ENCODE measurements around the gene ALX3. TPM values are rescaled to one million over a fixed set of nuclear protein-coding genes. Genes with fewer than 3 reads are reported as not detected.

ALX3 gene
- total RNA-seq, 3 donors from 2014 or later = 0.44 to 0.80 (median 0.66) TPM

DNA sequence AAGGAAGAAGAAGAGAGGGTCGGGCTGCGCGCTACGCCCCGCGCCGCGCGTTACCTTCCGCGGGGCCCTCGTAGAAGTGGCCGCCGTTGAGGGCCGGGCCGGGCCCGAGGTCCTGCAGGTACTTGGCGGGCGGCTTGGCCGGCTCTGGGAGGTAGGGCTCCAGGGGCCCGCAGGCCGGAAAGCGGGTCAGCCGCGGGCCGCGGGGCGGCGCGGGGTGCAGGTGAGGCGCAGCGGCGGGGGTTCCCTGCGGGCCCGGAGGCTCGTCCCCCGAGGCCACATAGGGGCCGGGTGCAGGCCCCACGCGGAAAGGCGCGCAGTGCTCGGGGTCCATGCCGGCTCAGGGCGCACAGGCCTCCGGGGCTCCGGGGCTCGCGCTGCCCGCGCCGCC, 196 bp downstream of the ALX3 start:
- Histone ChIP-seq H3K4me1 (no peaks in the 10 kb centered on the region), H3K27me3 (peaks cover 26 to 55% of the 10 kb centered on the region in 2 donors), H3K9me3 (peaks cover 0 to 9% of the 10 kb centered on the region in 2 donors), H3K27ac (no peak overlapping the region), H3K36me3 (no peaks in the 10 kb centered on the region), H3K4me3 (peak overlapping the region; percentile 21 to 59 (median 37))
- TF ChIP-seq POLR2AphosphoS5 (IDR thresholded peaks at IDR 0.05) (no peak), POLR2A (IDR thresholded peaks at IDR 0.05) (no peak)
- TF ChIP-seq, protein P1, sequence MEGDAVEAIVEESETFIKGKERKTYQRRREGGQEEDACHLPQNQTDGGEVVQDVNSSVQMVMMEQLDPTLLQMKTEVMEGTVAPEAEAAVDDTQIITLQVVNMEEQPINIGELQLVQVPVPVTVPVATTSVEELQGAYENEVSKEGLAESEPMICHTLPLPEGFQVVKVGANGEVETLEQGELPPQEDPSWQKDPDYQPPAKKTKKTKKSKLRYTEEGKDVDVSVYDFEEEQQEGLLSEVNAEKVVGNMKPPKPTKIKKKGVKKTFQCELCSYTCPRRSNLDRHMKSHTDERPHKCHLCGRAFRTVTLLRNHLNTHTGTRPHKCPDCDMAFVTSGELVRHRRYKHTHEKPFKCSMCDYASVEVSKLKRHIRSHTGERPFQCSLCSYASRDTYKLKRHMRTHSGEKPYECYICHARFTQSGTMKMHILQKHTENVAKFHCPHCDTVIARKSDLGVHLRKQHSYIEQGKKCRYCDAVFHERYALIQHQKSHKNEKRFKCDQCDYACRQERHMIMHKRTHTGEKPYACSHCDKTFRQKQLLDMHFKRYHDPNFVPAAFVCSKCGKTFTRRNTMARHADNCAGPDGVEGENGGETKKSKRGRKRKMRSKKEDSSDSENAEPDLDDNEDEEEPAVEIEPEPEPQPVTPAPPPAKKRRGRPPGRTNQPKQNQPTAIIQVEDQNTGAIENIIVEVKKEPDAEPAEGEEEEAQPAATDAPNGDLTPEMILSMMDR (IDR thresholded peaks at IDR 0.05) = no peak
- intact Hi-C loops (cut with DNase I; ENCODE audit: low total_unique reads) = no loop called here
- DNase-seq (ENCODE audit: low spot score in 2 of 2) = no peak

DNA sequence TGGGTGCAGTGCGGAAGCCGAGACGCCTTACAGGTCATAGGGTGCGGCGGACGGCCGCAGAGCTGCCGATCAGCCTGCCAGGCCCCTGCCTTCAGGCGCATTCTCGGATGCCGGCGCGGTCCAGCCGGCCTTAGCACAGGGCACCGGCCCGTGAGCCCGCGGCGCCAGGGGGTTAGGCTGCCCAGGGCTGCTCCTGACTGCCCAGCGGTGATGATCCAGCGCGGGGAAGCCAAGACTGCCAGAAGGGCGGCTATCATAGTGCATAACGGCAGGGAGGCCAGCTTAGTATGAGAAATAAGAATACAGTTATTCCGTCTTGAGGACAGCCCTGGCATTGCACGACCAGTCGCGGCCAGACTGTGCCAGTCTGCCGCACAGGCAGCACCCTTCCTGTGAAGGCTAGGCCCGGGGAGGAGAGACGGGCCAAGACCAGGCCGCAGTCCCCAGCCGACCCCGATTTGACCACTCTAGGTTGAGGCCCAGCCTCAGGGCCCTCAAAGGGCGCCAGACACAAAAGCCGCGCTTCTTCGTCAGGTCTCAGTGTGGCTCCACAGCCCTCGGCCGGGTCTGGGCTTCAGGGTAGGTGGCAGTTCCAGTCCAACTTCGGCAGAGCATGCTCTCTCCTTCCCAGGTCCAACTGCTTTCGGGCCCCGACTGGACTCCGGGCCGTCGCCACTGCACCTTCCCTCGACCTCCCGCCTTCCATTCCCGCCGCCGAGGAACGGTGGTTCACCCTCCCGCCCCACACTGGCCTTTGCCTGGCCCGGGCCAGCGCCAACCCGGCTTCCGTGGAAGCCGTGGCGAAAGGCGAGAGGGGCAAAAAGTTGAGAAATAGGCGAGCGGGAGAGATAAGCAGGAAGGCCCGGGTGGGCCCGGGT, 829 bp downstream of the ALX3 start:
- H3K36me3 ChIP-seq = no peaks in the 10 kb centered on the region
- intact Hi-C loops (cut with DNase I; ENCODE audit: low total_unique reads) = no loop called here
- peaks cover 26 to 55% of the 10 kb centered on the region in 2 donors for H3K27me3 ChIP-seq
- H3K4me1 ChIP-seq = no peaks in the 10 kb centered on the region
- peak overlapping the region; percentile 21 to 59 (median 37) for H3K4me3 ChIP-seq
- TF ChIP-seq POLR2AphosphoS5 (IDR thresholded peaks at IDR 0.05) (no peak), POLR2A (IDR thresholded peaks at IDR 0.05) (no peak)
- TF ChIP-seq, protein P1 (IDR thresholded peaks at IDR 0.05) = no peak
- DNase-seq (ENCODE audit: low spot score in 2 of 2) = no peak
- H3K27ac ChIP-seq = no peak overlapping the region
- peaks cover 0 to 9% of the 10 kb centered on the region in 2 donors for H3K9me3 ChIP-seq

DNA sequence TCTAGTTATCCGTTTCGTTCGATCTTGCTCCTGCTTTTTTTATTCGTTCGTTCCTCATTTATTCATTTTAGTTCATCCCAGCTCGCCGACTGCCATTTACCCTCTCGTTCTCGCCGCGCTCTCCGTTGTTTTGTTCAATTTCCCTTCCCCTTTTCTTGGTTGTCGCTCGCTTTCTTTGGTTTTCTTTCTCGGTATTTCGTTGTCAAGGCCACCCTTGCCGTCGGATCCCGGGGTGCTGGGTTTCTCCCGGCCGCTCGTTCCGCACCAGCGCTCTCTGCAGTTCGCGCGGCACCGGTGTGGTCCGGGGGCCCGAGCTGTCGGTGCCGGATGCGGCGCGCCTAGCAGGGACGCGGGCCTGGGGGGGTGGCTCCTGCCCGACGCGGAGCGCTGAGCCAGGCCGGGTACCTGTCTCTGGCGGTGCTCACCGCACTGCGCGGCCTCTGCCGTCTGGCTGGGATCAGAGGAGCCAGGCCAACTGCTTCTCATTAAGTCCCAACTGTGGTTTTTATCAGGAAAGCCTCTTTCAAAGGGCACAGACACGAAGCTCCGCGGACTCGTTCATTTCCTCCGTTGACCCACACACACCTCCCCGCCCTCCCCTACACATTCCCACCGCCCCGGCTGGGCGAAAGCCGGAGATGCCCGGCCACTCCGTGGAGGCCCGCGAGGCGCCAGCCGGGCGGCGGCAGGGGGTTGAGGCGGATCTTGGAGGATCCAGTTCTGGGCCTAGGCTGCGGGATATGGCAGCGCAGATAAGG, 1.6 kb downstream of the ALX3 start:
- Histone ChIP-seq H3K4me3 (peak overlapping the region in 1 of 3 donors; percentile 59), H3K36me3 (no peaks in the 10 kb centered on the region), H3K27me3 (peaks cover 26 to 55% of the 10 kb centered on the region in 2 donors), H3K4me1 (no peaks in the 10 kb centered on the region), H3K27ac (no peak overlapping the region), H3K9me3 (peaks cover 0 to 9% of the 10 kb centered on the region in 2 donors)
- TF ChIP-seq POLR2AphosphoS5 (IDR thresholded peaks at IDR 0.05) = no peak
- TF ChIP-seq, protein P1 (IDR thresholded peaks at IDR 0.05) = no peak
- intact Hi-C loops (cut with DNase I; ENCODE audit: low total_unique reads) = no loop called here
- no peak for DNase-seq (ENCODE audit: low spot score in 2 of 2)

DNA sequence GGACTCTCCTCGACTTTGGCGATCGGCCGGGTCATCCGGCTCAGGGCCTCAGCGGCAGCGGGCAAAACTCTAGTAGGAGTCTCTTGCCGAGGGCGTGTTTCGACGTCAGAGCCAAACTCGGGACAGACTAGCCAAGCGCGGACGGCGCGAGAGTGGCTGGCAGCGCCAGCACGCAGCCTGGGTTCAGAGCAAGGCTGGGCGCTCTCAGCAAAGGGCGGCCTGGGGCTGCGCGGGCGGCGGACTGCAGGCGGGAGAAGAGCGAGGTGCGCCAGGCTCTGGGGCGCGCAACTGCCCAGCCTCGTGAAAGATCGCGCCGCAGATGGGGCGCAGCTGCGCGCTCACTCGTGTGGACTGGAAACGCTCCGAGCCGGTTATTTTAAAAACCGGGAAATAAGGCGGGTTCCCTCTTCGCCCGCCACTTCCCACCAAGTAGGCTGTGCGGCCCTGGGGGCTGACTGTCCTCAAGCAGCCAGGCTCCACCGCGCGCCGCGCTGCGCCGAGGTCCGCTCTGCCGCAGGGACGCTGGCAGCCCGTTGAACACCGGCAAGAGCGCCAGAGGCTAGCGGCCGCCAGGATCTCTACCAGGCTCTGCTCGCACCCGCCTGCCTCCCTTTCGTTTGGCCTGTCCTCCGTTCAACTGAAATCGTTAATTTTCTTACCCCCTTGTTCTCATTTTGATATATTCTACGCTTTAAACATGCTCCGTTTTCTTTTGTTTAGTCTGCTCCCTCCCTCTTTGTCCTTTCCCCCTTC, 2.4 kb downstream of the ALX3 start:
- peaks cover 26 to 55% of the 10 kb centered on the region in 2 donors for H3K27me3 ChIP-seq
- peak overlapping the region in 1 of 3 donors; percentile 19 for H3K4me3 ChIP-seq

More for the DNA sequence above, 2.4 kb downstream of the ALX3 start:
- Histone ChIP-seq H3K36me3 (no peaks in the 10 kb centered on the region), H3K4me1 (no peaks in the 10 kb centered on the region), H3K27ac (no peak overlapping the region), H3K9me3 (peaks cover 0 to 9% of the 10 kb centered on the region in 2 donors)
- TF ChIP-seq POLR2AphosphoS5 (IDR thresholded peaks at IDR 0.05) (no peak), POLR2A (IDR thresholded peaks at IDR 0.05) (no peak)
- TF ChIP-seq, protein P1 (IDR thresholded peaks at IDR 0.05) = no peak
- intact Hi-C loops (cut with DNase I; ENCODE audit: low total_unique reads) = no loop called here
- DNase-seq (ENCODE audit: low spot score in 2 of 2) = no peak
